IPS-NIHi11 (cell line): Measurements from ENCODE around the gene CLCN6.
"Not testable (repeated sequence)": the region's sequence is repeated elsewhere in the genome, so short reads cannot be mapped to it uniquely, and the experiment has no call there.

Source experiments
- DNase-seq: peaks from one replicate; pipeline ENCODE4 v3.0.0; 2012; ENCODE audit warnings: mixed read lengths, low spot score

Gene CLCN6

GRCh38 chr1:11795238-11795890 is 10.6 kb upstream of the CLCN6 start:
- no peak for DNase-seq

GRCh38 chr1:11796036-11796828 is 9.8 kb upstream of the CLCN6 start:
- no peak for DNase-seq

- DNase-seq, result no peak
These were observed 8.3 kb upstream of the CLCN6 start for GRCh38 chr1:11797525-11798216.

GRCh38 chr1:11799099-11799498 is 6.9 kb upstream of the CLCN6 start:
- no peak for DNase-seq

GRCh38 chr1:11799896-11800295 is 6.1 kb upstream of the CLCN6 start:
- DNase-seq, result no peak

- no peak for DNase-seq
These were observed 5.6 kb upstream of the CLCN6 start for GRCh38 chr1:11800391-11800755.

- no peak for DNase-seq
These were observed 5.1 kb upstream of the CLCN6 start for GRCh38 chr1:11800756-11801433.

- DNase-seq, result peak; percentile 51
These were observed 3.4 kb upstream of the CLCN6 start for GRCh38 chr1:11802616-11802972.

- DNase-seq, result peak; percentile 89
These were observed 2.8 kb upstream of the CLCN6 start for GRCh38 chr1:11802973-11803885.

- DNase-seq, result not testable (repeated sequence)
These were observed 1.9 kb upstream of the CLCN6 start for GRCh38 chr1:11803924-11804665.

- DNase-seq, result no peak
These were observed 1.1 kb upstream of the CLCN6 start for GRCh38 chr1:11804666-11805421.

- DNase-seq, result no peak
These were observed 431 bp downstream of the CLCN6 start for GRCh38 chr1:11806307-11806936.

GRCh38 chr1:11807133-11807532 is 1.1 kb downstream of the CLCN6 start:
- DNase-seq, result no peak

- no peak for DNase-seq
These were observed 7.0 kb downstream of the CLCN6 start for GRCh38 chr1:11813021-11813420.

- DNase-seq, result no peak
These were observed 11.2 kb downstream of the CLCN6 start for GRCh38 chr1:11817192-11817591.

- no peak for DNase-seq
These were observed 16.1 kb downstream of the CLCN6 start for GRCh38 chr1:11822091-11822490.

- no peak for DNase-seq
These were observed 17.6 kb downstream of the CLCN6 start for GRCh38 chr1:11823366-11824137.

GRCh38 chr1:11825131-11825530 is 19.1 kb downstream of the CLCN6 start:
- DNase-seq, result no peak

- no peak for DNase-seq
These were observed 21.0 kb downstream of the CLCN6 start for GRCh38 chr1:11826946-11827345.
